ENCODE data around the gene MFNG. TPM values are rescaled to one million over a fixed set of nuclear protein-coding genes. Genes with fewer than 3 reads are reported as not detected.

Gene MFNG
- total and polyA plus RNA-seq, 2 experiments from 2014 or later = 2.6 to 6.4 TPM

GRCh38 chr22:37499789-37500540 lies 13.8 kb upstream of the MFNG start:
- H3K4me3 ChIP-seq = no peak overlapping the region
- peaks cover 18% of the 10 kb centered on the region for H3K4me1 ChIP-seq (ENCODE audit: low read depth)
- TF ChIP-seq CTCF (IDR thresholded peaks at IDR 0.05; ENCODE audit: low read depth, low read length) = no peak

DNA sequence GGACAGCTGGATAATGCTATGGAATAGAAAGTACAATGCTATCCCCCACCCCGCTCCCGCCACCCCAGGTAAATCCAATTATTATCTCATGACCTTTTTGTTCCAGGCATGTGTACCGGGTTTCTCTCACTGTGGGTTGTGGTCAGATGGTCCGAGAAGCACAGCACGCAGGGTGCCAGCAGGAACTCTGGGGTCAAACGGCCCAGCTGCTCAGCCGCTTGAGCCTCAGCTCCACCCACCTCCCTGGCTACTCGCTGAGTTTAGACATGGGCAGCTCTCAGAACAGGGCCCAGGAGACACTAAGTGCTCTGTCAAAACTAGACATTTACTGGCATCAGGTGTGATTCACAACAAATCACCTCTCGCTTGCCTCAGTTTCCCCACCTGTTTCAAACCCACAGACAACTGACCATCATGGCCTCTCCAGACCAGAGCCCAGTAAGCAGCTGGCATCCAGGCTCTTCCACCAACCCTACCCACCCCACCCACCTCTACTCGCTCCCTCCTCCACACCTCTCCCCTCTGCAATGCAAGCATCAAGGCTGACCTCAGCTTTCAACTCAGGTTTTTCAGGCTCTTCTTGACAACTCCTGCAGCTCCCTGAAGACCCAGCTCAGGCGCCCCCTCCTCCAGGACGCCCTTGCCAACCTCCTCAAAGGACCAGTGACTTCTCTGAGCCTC lies 13.0 kb upstream of the MFNG start:
- H3K4me1 ChIP-seq (ENCODE audit: low read depth) = peaks cover 18% of the 10 kb centered on the region
- H3K36me3 ChIP-seq = no peaks in the 10 kb centered on the region
- no peak overlapping the region for H3K27ac ChIP-seq
- no peaks in the 10 kb centered on the region for H3K9me3 ChIP-seq (ENCODE audit: low read depth)
- H3K27me3 ChIP-seq = no peaks in the 10 kb centered on the region
- no peak for DNase-seq (ENCODE audit: low read depth in 1 of 2, low spot score in 1 of 2)
- no peak for TF ChIP-seq CTCF (IDR thresholded peaks at IDR 0.05; ENCODE audit: low read depth, low read length)
- no peak overlapping the region for H3K4me3 ChIP-seq

More at GRCh38 chr22:37499789-37500540, 13.8 kb upstream of the MFNG start:
- Histone ChIP-seq H3K36me3 (no peaks in the 10 kb centered on the region), H3K27me3 (no peaks in the 10 kb centered on the region), H3K27ac (no peak overlapping the region), H3K9me3 (ENCODE audit: low read depth) (no peaks in the 10 kb centered on the region)
- DNase-seq (ENCODE audit: low read depth in 1 of 2, low spot score in 1 of 2) = no peak

DNA sequence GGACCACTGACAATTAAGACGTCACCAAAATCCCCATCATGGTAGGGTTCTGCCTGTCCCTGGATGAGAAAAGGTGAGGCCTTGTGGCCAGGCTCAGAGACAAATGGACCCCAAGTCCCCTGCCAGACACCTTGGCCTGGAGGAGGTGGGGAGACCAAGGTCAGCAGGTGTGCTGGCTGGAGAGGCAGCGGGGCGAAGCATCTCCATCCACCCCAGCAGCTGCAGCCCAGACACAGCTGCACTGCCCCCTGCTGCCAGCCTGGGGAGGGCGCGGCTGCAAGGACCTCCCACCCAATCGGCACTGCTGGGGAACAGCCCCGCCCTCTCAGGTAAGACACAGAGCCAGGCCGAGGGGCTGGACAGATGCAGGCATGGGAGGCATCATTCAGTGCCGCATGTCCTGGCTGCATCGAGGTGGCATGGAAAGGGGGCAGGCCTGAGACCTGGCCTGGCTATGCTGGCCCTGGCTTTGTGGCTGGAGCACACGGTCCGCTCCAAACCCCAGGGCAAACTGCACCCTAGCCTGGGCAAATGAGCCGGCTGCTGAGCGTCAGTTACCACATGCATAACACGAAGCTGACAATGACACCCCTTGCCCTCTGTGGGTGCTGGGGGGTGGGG lies 12.2 kb upstream of the MFNG start:
- H3K4me3 ChIP-seq = no peak overlapping the region
- H3K4me1 ChIP-seq (ENCODE audit: low read depth) = peaks cover 18% of the 10 kb centered on the region
- peak; percentile 30 for TF ChIP-seq CTCF (IDR thresholded peaks at IDR 0.05; ENCODE audit: low read depth, low read length)
- DNase-seq (ENCODE audit: low read depth in 1 of 2, low spot score in 1 of 2) = peak in 1 of 2 donors; percentile 69
- no peaks in the 10 kb centered on the region for H3K27me3 ChIP-seq
- H3K9me3 ChIP-seq (ENCODE audit: low read depth) = no peaks in the 10 kb centered on the region
- no peak overlapping the region for H3K27ac ChIP-seq
- no peaks in the 10 kb centered on the region for H3K36me3 ChIP-seq

DNA sequence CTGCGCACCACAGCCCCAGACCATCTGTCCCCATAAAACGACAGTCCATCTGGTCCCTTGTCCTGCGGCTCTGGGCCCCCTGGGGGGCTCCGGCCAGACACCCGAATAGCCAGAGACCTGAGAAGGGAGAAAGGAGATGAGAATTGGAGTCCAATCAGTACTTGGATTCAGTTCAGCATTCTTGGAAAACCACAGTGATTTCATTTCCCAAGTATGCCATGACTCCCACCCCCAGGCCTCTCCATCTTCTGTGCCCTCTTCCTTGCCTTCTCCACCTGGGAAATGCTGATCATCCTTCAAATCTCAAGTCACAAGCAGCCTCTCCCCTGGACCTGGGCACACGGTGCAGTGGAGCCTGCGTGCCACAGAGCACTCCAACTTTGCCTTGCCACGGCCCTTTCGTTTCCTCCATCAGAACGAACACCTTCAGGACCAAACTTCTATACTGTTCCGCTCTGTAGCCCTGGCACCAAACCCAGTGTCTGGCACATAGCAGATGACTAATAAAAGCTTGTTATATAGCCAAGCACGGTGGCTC lies 10.9 kb upstream of the MFNG start:
- no peaks in the 10 kb centered on the region for H3K9me3 ChIP-seq (ENCODE audit: low read depth)
- no peak overlapping the region for H3K4me3 ChIP-seq
- no peak overlapping the region for H3K27ac ChIP-seq
- peaks cover 9% of the 10 kb centered on the region for H3K4me1 ChIP-seq (ENCODE audit: low read depth)
- H3K36me3 ChIP-seq = no peaks in the 10 kb centered on the region
- no peaks in the 10 kb centered on the region for H3K27me3 ChIP-seq
- DNase-seq (ENCODE audit: low read depth in 1 of 2, low spot score in 1 of 2) = peak in 1 of 2 donors; percentile 91
- TF ChIP-seq CTCF (IDR thresholded peaks at IDR 0.05; ENCODE audit: low read depth, low read length) = no peak

DNA sequence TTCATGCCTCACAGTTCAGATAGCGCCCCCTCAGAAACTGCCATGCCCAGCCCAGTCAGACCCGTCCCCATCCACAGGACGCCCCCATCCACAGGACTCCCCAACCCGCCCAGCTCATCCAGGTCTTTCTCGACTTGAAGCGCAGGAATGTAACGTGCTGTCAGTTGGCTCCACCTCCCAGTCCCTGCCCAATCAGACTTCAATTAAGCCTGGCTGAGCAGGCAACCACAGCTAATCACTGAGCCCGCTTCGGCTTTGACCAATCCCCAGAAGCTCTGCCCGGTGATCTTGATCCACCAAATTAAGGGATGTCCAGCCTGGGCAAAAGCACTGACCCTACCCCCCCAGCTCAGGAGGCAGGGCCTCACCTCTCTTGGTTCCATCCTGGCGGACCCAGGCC lies 10.5 kb upstream of the MFNG start:
- H3K27ac ChIP-seq = no peak overlapping the region
- DNase-seq (ENCODE audit: low read depth in 1 of 2, low spot score in 1 of 2) = peak in 1 of 2 donors; percentile 65
- no peak for TF ChIP-seq CTCF (IDR thresholded peaks at IDR 0.05; ENCODE audit: low read depth, low read length)

More for the DNA sequence above, 10.5 kb upstream of the MFNG start:
- H3K36me3 ChIP-seq = no peaks in the 10 kb centered on the region
- H3K4me1 ChIP-seq (ENCODE audit: low read depth) = peaks cover 5% of the 10 kb centered on the region
- no peaks in the 10 kb centered on the region for H3K9me3 ChIP-seq (ENCODE audit: low read depth)
- H3K4me3 ChIP-seq = no peak overlapping the region
- no peaks in the 10 kb centered on the region for H3K27me3 ChIP-seq

All from cardiac muscle cell (in vitro differentiated cells and primary cell).